AG04450 (cell line): ENCODE measurements around the gene LINGO1. TPM values are rescaled to one million over a fixed set of nuclear protein-coding genes. Genes with fewer than 3 reads are reported as not detected.
A peak's percentile ranks its signal among the peaks of the same experiment; 100 is the strongest.

Experiments used
- CTCF ChIA-PET: fragments of 300-600, 350-600 bp; formaldehyde crosslinking; extraction: SDS; loops from one replicate; lab custom pipeline; 2022; ENCODE audit warnings: antibody characterized with exemption, inconsistent platforms; lab: Charles Lee
- POLR2A ChIA-PET: fragments of 350-600 bp; formaldehyde crosslinking; extraction: SDS; loops from one replicate; lab custom pipeline; 2021; ENCODE audit warnings: antibody characterized with exemption, inconsistent platforms; lab: Yijun Ruan, JAX
- DNase-seq: peaks from one replicate; pipeline ENCODE4 v3.0.0-alpha.2; 2011; ENCODE audit warnings: low read depth, low spot score
- H3K27ac ChIP-seq: one replicate; pipeline ENCODE4 v1.5.1; 2012; ENCODE audit warnings: low read depth, low read length, control low read depth
- H3K27me3 ChIP-seq: one replicate; pipeline ENCODE4 v1.6.0; 2012; ENCODE audit warnings: low read length; ENCODE audit not compliant: control insufficient read depth, insufficient read depth
- H3K4me3 ChIP-seq: 2 replicates; pipeline ENCODE4 v1.5.1; 2011; ENCODE audit warnings: mild to moderate bottlenecking, low read depth, low read length, control low read depth
- H3K9me3 ChIP-seq: 2 replicates; pipeline ENCODE4 v1.5.1; 2012; ENCODE audit warnings: low read length; ENCODE audit not compliant: control insufficient read depth, insufficient read depth
- polyA plus RNA-seq: library from polyadenylated mRNA; depleted of rRNA; stranded (reverse); fragments of >200 nt; gene quantifications from 2 replicates; pipeline ENCODE4 v1.2.3, GENCODE V29; 2011
- TF ChIP-seq, protein P1 (sequence below): IDR thresholded peaks from 2 replicates; pipeline ENCODE4 v1.5.1; 2011; ENCODE audit warnings: low read depth, low read length, control low read depth, inconsistent platforms

The LINGO1 gene
- polyA plus RNA-seq, 1 experiment: not detected

GRCh38 chr15:77659350-77660321, 26.9 kb upstream of the LINGO1 start:
- H3K27ac ChIP-seq: no peak overlapping the region

DNA sequence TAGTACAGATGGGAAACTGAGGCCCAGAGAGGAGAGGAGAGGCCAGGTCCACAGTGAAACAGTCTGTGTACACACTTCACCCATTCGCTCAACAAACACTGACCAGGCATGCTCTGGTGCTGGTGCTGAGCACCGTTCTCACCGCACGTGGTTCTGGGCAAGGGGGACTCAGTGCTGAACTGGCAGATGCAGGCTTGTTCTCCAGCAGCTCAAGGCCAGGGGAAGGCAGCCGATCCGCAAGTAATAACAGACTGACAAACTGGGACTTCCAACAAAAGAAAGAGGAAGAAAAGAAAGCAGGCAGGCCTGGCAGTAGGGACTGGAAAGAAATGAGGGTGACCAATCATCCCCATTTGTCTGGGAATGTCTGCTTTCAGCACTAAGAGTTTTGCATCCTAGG, 25.6 kb upstream of the LINGO1 start:
- Histone ChIP-seq H3K9me3 (no peaks in the 10 kb centered on the region; the same call in 1 of the 2 replicates), H3K27me3 (peaks cover 57% of the 10 kb centered on the region), H3K4me3 (no peak overlapping the region), H3K27ac (no peak overlapping the region)
- ChIA-PET CTCF (no interaction called here), POLR2A (no interaction called here)
- DNase-seq: no peak
- TF ChIP-seq, protein P1, sequence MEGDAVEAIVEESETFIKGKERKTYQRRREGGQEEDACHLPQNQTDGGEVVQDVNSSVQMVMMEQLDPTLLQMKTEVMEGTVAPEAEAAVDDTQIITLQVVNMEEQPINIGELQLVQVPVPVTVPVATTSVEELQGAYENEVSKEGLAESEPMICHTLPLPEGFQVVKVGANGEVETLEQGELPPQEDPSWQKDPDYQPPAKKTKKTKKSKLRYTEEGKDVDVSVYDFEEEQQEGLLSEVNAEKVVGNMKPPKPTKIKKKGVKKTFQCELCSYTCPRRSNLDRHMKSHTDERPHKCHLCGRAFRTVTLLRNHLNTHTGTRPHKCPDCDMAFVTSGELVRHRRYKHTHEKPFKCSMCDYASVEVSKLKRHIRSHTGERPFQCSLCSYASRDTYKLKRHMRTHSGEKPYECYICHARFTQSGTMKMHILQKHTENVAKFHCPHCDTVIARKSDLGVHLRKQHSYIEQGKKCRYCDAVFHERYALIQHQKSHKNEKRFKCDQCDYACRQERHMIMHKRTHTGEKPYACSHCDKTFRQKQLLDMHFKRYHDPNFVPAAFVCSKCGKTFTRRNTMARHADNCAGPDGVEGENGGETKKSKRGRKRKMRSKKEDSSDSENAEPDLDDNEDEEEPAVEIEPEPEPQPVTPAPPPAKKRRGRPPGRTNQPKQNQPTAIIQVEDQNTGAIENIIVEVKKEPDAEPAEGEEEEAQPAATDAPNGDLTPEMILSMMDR: no peak

More at GRCh38 chr15:77659350-77660321, 26.9 kb upstream of the LINGO1 start:
- no peak for DNase-seq
- Histone ChIP-seq H3K27me3 (peaks cover 57% of the 10 kb centered on the region), H3K4me3 (no peak overlapping the region), H3K9me3 (no peaks in the 10 kb centered on the region; the same call in 1 of the 2 replicates)
- CTCF ChIA-PET: no interaction called here
- TF ChIP-seq, protein P1: peak; percentile 16; the same call in 1 of the 2 replicates
- POLR2A ChIA-PET: no interaction called here

DNA sequence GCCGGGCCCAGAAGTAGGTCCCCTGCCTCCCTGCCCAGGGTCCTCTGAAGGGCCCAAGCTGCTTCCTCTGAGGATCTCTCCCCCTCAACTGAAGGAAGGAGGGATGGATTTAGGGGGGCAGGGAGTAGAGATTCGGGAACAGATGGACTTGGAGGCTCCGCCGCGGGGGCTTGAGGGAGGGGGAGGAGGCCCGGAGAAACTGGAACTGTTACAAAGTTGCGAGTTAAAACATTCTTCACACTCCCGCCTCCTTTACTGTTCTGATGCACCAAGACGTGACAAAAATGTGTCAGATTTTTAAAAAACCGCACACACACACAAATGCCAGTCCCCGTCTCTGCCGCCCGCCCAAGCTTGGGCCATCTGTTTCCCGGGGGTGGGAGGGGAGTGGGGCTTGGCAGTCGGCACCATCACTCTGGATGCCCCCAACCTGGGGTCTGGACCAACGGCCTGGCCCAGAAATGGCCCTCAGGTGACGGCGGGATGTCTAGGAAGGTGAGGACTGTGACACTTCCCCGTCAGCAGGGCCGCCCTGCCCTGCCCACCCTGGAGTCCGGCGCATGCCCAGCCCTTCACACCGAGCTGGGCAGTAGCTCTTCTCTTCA, 25.0 kb upstream of the LINGO1 start:
- DNase-seq: no peak
- Histone ChIP-seq H3K27ac (no peak overlapping the region), H3K4me3 (no peak overlapping the region), H3K27me3 (peaks cover 59% of the 10 kb centered on the region), H3K9me3 (no peaks in the 10 kb centered on the region; the same call in 1 of the 2 replicates)
- TF ChIP-seq, protein P1: no peak
- CTCF ChIA-PET: interaction anchor here (1.2 kb wide), 1 partner anchor 25 kb away, joined by 3 read pairs; no protein-coding TSS in a partner anchor
- POLR2A ChIA-PET: no interaction called here

GRCh38 chr15:77656294-77656693, 23.6 kb upstream of the LINGO1 start:
- no peak for DNase-seq
- no peaks in the 10 kb centered on the region; the same call in 1 of the 2 replicates for H3K9me3 ChIP-seq
- ChIA-PET POLR2A (no interaction called here), CTCF (interaction anchor here (1.2 kb wide), 1 partner anchor 23 kb away, joined by 3 read pairs; no protein-coding TSS in a partner anchor)
- no peak overlapping the region for H3K4me3 ChIP-seq
- H3K27ac ChIP-seq: no peak overlapping the region
- TF ChIP-seq, protein P1: no peak
- peaks cover 59% of the 10 kb centered on the region for H3K27me3 ChIP-seq
